GM12878 (cell line): ENCODE results near the gene CDKN1C. TPM values are rescaled to one million over a fixed set of nuclear protein-coding genes. Genes with fewer than 3 reads are reported as not detected.

Experiments
- ATAC-seq: fragments of 200-7000 bp; cut with Tn5 transposase; 3 replicates; pipeline ENCODE4 v1.9.1; 2020; ENCODE audit warnings: mild to moderate bottlenecking, moderate library complexity
- BruUV-seq: library from RNA; stranded (reverse); fragments of 400-500 nt; replicated peaks from 2 replicates; lab custom pipeline; 2021; lab: Mats Ljungman, UMichigan
- CTCF ChIA-PET: fragments of 300-600 bp; sonication (Branson Sonifier 250); formaldehyde crosslinking; extraction: SDS; loops from one replicate; lab custom pipeline; 2021; ENCODE audit warnings: inconsistent platforms; lab: Yijun Ruan, JAX
- POLR2A ChIA-PET: fragments of 350-600 bp; formaldehyde crosslinking; extraction: SDS; loops from one replicate; lab custom pipeline; 2021; ENCODE audit warnings: inconsistent platforms; lab: Charles Lee
- RAD21 ChIA-PET: fragments of 300-600 bp; sonication (Branson Sonifier 250); formaldehyde crosslinking; loops from one replicate; lab custom pipeline; 2023; ENCODE audit warnings: antibody characterized with exemption; ENCODE audit not compliant: unreplicated experiment; lab: Charles Lee
- SMC1A ChIA-PET: fragments of 300-600 bp; sonication (Branson Sonifier 250); formaldehyde crosslinking; loops from one replicate; lab custom pipeline; 2023; ENCODE audit not compliant: unreplicated experiment, uncharacterized antibody; lab: Charles Lee
- DNase-seq: peaks from one replicate; pipeline ENCODE4 v3.0.0-alpha.2; 2011; ENCODE audit warnings: low read depth, low spot score
- FAIRE-seq: peaks from 3 replicates; lab custom pipeline; 2011; peaks lifted over from hg19 to GRCh38; lab: Jason Lieb, UNC
- H2AFZ ChIP-seq: 2 replicates; pipeline ENCODE4 v1.6.0; 2011; ENCODE audit warnings: low read depth, low read length, control low read depth; ENCODE audit not compliant: control insufficient read depth
- H3K27ac ChIP-seq: 2 replicates; pipeline ENCODE4 v1.5.1; 2011; ENCODE audit warnings: control low read depth; ENCODE audit not compliant: control insufficient read depth, insufficient read depth
- H3K27me3 ChIP-seq, 2 experiments: replicated peaks in 1 of 2; 2 replicates each; pipeline versions ENCODE4 v1.6.0 to v1.6.1; 2011; ENCODE audit warnings: low read length in 1 of 2; ENCODE audit not compliant: control insufficient read depth in 2 of 2, insufficient read depth in 2 of 2
- H3K36me3 ChIP-seq, 2 experiments: 2 replicates each; pipeline ENCODE4 v1.5.1; 2011; ENCODE audit warnings: low read length in 1 of 2; ENCODE audit not compliant: control insufficient read depth in 2 of 2, insufficient read depth in 2 of 2
- H3K4me1 ChIP-seq: 2 replicates; pipeline ENCODE4 v1.6.1; 2011; ENCODE audit warnings: mild to moderate bottlenecking, low read length, moderate library complexity, mixed read lengths; ENCODE audit not compliant: control insufficient read depth, insufficient read depth
- H3K4me2 ChIP-seq: 2 replicates; pipeline ENCODE4 v1.6.0; 2011; ENCODE audit warnings: control low read depth; ENCODE audit not compliant: control insufficient read depth, insufficient read depth
- H3K4me3 ChIP-seq: fragments of 200-600 bp; sonication (generic); 2 replicates; pipeline ENCODE4 v1.5.1; 2016
- H3K79me2 ChIP-seq: 2 replicates; pipeline ENCODE4 v1.6.0; 2011; ENCODE audit warnings: low read length; ENCODE audit not compliant: control insufficient read depth, insufficient read depth
- H3K9ac ChIP-seq: 2 replicates; pipeline ENCODE4 v1.8.0; 2011; ENCODE audit warnings: low read length, control low read depth, mixed read lengths; ENCODE audit not compliant: control insufficient read depth, insufficient read depth
- H3K9me3 ChIP-seq: replicated peaks from 3 replicates; pipeline ENCODE4 v1.5.1; 2011; ENCODE audit warnings: mild to moderate bottlenecking, low read length; ENCODE audit not compliant: control insufficient read depth, insufficient read depth
- H4K20me1 ChIP-seq: 2 replicates; pipeline ENCODE4 v1.6.0; 2011; ENCODE audit not compliant: control insufficient read depth, insufficient read depth
- BRCA1 ChIP-seq: IDR thresholded peaks from 2 replicates; pipeline ENCODE4 v1.6.1; 2011; ENCODE audit warnings: low read depth, low read length, improper control_type of control experiment
- IKZF2 ChIP-seq, 2 experiments: fragments of 450-650 bp; IDR thresholded peaks; 2 replicates each; pipeline ENCODE4 v1.6.1; 2017; ENCODE audit warnings: mild to moderate bottlenecking in 2 of 2, moderate library complexity in 2 of 2
- JUND ChIP-seq: IDR thresholded peaks from 2 replicates; pipeline ENCODE4 v1.6.1; 2012; ENCODE audit warnings: low read depth, mild to moderate bottlenecking, low read length, improper control_type of control experiment, moderate library complexity
- MTA2 ChIP-seq: fragments of 450-650 bp; IDR thresholded peaks from 2 replicates; pipeline ENCODE4 v1.6.1; 2016; ENCODE audit warnings: low read depth, mild to moderate bottlenecking, moderate library complexity
- NBN ChIP-seq: fragments of 450-650 bp; IDR thresholded peaks from 2 replicates; pipeline ENCODE4 v1.6.1; 2016
- NRF1 ChIP-seq: conservative IDR thresholded peaks from 2 replicates; pipeline ENCODE4 v1.6.1; 2011; ENCODE audit warnings: mild to moderate bottlenecking, low read depth, low read length, improper control_type of control experiment
- SIN3A ChIP-seq: IDR thresholded peaks from 2 replicates; pipeline ENCODE4 v1.6.1; 2012; ENCODE audit warnings: low read depth, low read length, improper control_type of control experiment
- TARDBP ChIP-seq: IDR thresholded peaks from 2 replicates; pipeline ENCODE4 v1.6.1; 2016; ENCODE audit warnings: borderline replicate concordance
- YY1 ChIP-seq: IDR thresholded peaks from 2 replicates; pipeline ENCODE4 v1.6.1; 2011; ENCODE audit warnings: low read depth, mild to moderate bottlenecking, low read length
- ZZZ3 ChIP-seq: IDR thresholded peaks from 2 replicates; pipeline ENCODE4 v1.6.1; 2011; ENCODE audit warnings: low read depth; ENCODE audit not compliant: control insufficient read depth, insufficient read length
- WGBS: methylation state at CpG from one replicate; pipeline ENCODE4 v1.1.6; 2016; ENCODE audit warnings: low lambda C conversion rate; ENCODE audit not compliant: insufficient replicate concordance, insufficient coverage; ENCODE audit errors: missing lambda C conversion rate; 5-methylcytosine and 5-hydroxymethylcytosine counted together
- in situ Hi-C: fragments of 300-500 bp; cut with MboI; formaldehyde crosslinking; loops from 9 replicates; pipeline ENCODE4 v1.14.3; 2018; ENCODE audit warnings: mixed read lengths
- intact Hi-C: fragments of 100-400 bp; cut with micrococcal nuclease; formaldehyde crosslinking; loops from one replicate; pipeline ENCODE4 v1.14.2; 2022; ENCODE audit not compliant: unreplicated experiment
- polyA plus RNA-seq, 11 experiments: library from polyadenylated mRNA; depleted of rRNA in 4 of 11; unstranded in 6 of 11; stranded (reverse) in 5 of 11; fragments of >200 nt; fragmentation: Nextera tagmentation in 4 of 11; fragmentation: Illumina TruSeq in 1 of 11; extraction: Ambion mirVana in 4 of 11; extraction: Trizol in 1 of 11; gene quantifications; 1 replicate in 1 of 11; 2 replicates in 10 of 11; pipeline versions ENCODE4 v1.2.1 to v1.2.3, GENCODE V29; 2011 to 2016; ENCODE audit warnings: inconsistent platforms in 2 of 11, missing spikeins in 2 of 11, low read depth in 1 of 11
- total RNA-seq, 4 experiments: library from RNA; depleted of rRNA in 3 of 4; stranded (reverse); fragments of >200 nt in 3 of 4; fragmentation: Illumina TruSeq in 1 of 4; extraction: Trizol in 1 of 4; gene quantifications; 2 replicates each; pipeline versions ENCODE4 v1.2.1 to v1.2.3, GENCODE V29; 2013 to 2021
- TF ChIP-seq, protein P1 (sequence below): IDR thresholded peaks from 2 replicates; pipeline ENCODE4 v1.6.1; 2012; ENCODE audit warnings: mild to moderate bottlenecking, low read depth, low read length
- TF ChIP-seq, protein P2 (sequence below): fragments of 450-650 bp; IDR thresholded peaks from 2 replicates; pipeline ENCODE4 v1.6.1; 2017; ENCODE audit warnings: borderline replicate concordance

Gene CDKN1C
- total and polyA plus RNA-seq, 10 of the 15 experiments (the other 5 are each of a cell fraction or from before 2014, with no cell fraction given) = 0.05 to 0.21 (median 0.14) TPM; not detected in 7

- CTCF ChIA-PET = interaction anchor here (0.6 to 1.0 kb wide), 3 partner anchors 48 to 577 kb away, joined by 3 read pairs; no protein-coding TSS in a partner anchor
- SMC1A ChIA-PET = no interaction called here
- RAD21 ChIA-PET = no interaction called here
- Histone ChIP-seq H3K4me1 (peaks cover 5% of the 10 kb centered on the region), H3K9me3 (no peaks in the 10 kb centered on the region; the same call in 2 of the 3 replicates), H3K4me2 (no peak overlapping the region), H3K4me3 (no peak overlapping the region), H3K27me3 (peaks cover 9 to 10% of the 10 kb centered on the region in 2 experiments; a peak in 3 of 4 replicates), H4K20me1 (no peaks in the 10 kb centered on the region), H3K36me3 (no peaks in the 10 kb centered on the region), H3K79me2 (no peaks in the 10 kb centered on the region), H3K27ac (no peak overlapping the region), H3K9ac (no peak overlapping the region)
- 34% methylated on average over 12 of the region's 12 CpGs for WGBS
- intact Hi-C loops (no loop called here), in situ Hi-C loops (no loop called here)
- ATAC-seq (no peak), DNase-seq (no peak), FAIRE-seq (no peak)
- BruUV-seq = no TSS peak
- POLR2A ChIA-PET = no interaction called here
- TF ChIP-seq YY1 (no peak), JUND (no peak)
- TF ChIP-seq, all 136 proteins: peak for 0
- H2AFZ ChIP-seq = no peak overlapping the region
Observed at GRCh38 chr11:2881981-2882375, 3.6 kb downstream of the CDKN1C start.

DNA sequence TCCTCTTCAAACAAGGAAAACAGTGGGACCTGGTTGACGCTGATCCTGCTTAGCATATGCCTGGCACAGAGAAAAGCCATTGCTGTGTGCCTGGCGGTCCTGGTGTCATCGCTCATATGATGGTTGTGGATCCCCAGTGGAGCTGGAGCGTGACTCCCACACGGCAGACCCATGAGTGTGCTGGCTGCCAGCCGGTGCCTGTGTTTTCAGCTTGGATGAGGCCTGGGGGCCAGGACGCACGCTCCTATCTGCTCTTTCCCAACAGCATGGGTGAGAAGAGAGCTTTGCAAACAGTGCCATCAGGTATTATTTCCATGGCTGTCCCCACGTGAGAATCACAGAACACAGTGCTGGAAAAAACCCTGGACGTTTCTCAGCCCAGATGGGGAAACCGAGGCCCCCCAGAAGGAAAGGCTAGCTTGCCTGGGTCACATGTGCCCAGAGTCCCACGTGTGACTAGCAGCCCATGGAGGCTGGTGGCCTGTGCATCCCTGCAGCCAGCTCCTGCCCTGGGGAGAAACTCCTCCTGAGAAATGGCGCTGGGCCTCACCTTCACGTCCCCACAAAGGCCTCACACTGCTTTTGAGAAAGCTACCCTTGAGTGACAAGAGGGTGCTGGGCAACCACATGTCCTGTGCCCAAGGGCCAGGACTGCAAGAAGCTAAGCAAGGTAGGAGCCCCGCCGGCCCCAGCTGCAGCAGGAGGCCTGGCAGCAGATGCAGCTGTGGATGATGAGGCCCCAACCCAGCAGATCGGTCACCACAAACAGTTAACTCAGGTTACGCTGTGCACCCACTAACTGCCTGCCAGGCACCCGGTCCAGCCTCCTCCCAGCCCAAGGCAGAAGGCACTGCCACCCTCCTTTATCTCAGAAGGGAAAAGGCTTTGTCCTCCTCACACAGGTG, 4.2 kb downstream of the CDKN1C start:
- no peak overlapping the region for H2AFZ ChIP-seq
- TF ChIP-seq ZZZ3 = no peak
- no peak for TF ChIP-seq MTA2
- no peak for TF ChIP-seq IKZF2 (IDR thresholded peaks at IDR 0.05)
- no peak for TF ChIP-seq TARDBP
- TF ChIP-seq, protein P1, sequence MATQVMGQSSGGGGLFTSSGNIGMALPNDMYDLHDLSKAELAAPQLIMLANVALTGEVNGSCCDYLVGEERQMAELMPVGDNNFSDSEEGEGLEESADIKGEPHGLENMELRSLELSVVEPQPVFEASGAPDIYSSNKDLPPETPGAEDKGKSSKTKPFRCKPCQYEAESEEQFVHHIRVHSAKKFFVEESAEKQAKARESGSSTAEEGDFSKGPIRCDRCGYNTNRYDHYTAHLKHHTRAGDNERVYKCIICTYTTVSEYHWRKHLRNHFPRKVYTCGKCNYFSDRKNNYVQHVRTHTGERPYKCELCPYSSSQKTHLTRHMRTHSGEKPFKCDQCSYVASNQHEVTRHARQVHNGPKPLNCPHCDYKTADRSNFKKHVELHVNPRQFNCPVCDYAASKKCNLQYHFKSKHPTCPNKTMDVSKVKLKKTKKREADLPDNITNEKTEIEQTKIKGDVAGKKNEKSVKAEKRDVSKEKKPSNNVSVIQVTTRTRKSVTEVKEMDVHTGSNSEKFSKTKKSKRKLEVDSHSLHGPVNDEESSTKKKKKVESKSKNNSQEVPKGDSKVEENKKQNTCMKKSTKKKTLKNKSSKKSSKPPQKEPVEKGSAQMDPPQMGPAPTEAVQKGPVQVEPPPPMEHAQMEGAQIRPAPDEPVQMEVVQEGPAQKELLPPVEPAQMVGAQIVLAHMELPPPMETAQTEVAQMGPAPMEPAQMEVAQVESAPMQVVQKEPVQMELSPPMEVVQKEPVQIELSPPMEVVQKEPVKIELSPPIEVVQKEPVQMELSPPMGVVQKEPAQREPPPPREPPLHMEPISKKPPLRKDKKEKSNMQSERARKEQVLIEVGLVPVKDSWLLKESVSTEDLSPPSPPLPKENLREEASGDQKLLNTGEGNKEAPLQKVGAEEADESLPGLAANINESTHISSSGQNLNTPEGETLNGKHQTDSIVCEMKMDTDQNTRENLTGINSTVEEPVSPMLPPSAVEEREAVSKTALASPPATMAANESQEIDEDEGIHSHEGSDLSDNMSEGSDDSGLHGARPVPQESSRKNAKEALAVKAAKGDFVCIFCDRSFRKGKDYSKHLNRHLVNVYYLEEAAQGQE = no peak
- no peak for TF ChIP-seq NRF1
- TF ChIP-seq BRCA1 = no peak
- no peak for TF ChIP-seq SIN3A
- TF ChIP-seq, protein P2, sequence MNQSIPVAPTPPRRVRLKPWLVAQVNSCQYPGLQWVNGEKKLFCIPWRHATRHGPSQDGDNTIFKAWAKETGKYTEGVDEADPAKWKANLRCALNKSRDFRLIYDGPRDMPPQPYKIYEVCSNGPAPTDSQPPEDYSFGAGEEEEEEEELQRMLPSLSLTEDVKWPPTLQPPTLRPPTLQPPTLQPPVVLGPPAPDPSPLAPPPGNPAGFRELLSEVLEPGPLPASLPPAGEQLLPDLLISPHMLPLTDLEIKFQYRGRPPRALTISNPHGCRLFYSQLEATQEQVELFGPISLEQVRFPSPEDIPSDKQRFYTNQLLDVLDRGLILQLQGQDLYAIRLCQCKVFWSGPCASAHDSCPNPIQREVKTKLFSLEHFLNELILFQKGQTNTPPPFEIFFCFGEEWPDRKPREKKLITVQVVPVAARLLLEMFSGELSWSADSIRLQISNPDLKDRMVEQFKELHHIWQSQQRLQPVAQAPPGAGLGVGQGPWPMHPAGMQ = no peak
- TF ChIP-seq NBN = no peak

More for the DNA sequence above, 4.2 kb downstream of the CDKN1C start:
- Histone ChIP-seq H3K4me2 (no peak overlapping the region), H3K9me3 (no peaks in the 10 kb centered on the region; the same call in 2 of the 3 replicates), H3K79me2 (no peaks in the 10 kb centered on the region), H3K36me3 (no peaks in the 10 kb centered on the region), H4K20me1 (no peaks in the 10 kb centered on the region), H3K4me3 (no peak overlapping the region), H3K27ac (no peak overlapping the region), H3K4me1 (peaks cover 5% of the 10 kb centered on the region), H3K9ac (no peak overlapping the region), H3K27me3 (peaks cover 7 to 9% of the 10 kb centered on the region in 2 experiments; a peak in 3 of 4 replicates)
- FAIRE-seq (no peak), DNase-seq (no peak), ATAC-seq (no peak)
- CTCF ChIA-PET = interaction anchor here (0.6 to 1.0 kb wide), 4 partner anchors 12 to 576 kb away, joined by 3 read pairs; no protein-coding TSS in a partner anchor
- WGBS = 27% methylated on average over 19 of the region's 19 CpGs
- RAD21 ChIA-PET = no interaction called here
- intact Hi-C loops (no loop called here), in situ Hi-C loops (no loop called here)
- SMC1A ChIA-PET = no interaction called here
- no TSS peak for BruUV-seq
- POLR2A ChIA-PET = no interaction called here
